NB4 (cell line): Measurements from ENCODE around the gene PIWIL4.

ENCODE experiments used
- DNase-seq: peaks from one replicate; pipeline ENCODE4 v3.0.0; 2010; ENCODE audit warnings: low read depth
- H3K4me3 ChIP-seq: one replicate; pipeline ENCODE4 v1.5.1; 2011; ENCODE audit warnings: mild to moderate bottlenecking, low read depth, low read length, moderate library complexity
- MYC ChIP-seq: IDR thresholded peaks from 2 replicates; pipeline ENCODE4 v1.6.1; 2011; ENCODE audit warnings: low read depth, low read length
- POLR2A ChIP-seq: IDR thresholded peaks from 2 replicates; pipeline ENCODE4 v1.6.1; 2011; ENCODE audit warnings: mild to moderate bottlenecking; ENCODE audit not compliant: insufficient read length; ENCODE audit errors: extremely low read depth
- TF ChIP-seq, protein P1 (sequence below): IDR thresholded peaks from one replicate; pipeline ENCODE4 v1.5.1; 2012; ENCODE audit warnings: low read depth, low read length
- TF ChIP-seq, protein P2 (sequence below): IDR thresholded peaks from 2 replicates; pipeline ENCODE4 v1.6.1; 2011; ENCODE audit warnings: low read depth, low read length

PIWIL4 gene

DNA sequence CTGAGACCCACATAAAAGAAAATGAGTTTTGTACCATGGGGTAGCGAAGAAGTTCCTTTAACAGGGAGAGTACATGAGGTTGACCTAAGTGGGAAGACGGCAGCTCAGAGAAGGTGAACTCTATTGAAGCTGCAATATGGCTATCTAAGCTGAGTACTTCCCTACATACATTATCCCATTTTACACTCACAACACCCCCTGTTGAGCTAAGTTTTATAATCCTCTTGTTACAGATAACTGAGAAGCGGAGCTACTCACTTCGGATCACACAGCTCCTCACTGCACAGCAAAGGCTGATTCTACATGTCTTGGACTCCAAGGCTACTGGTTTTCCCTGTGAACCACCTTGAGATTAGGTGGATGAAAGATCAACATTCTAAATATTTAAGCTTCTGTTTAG is 8.2 kb upstream of the PIWIL4 start:
- TF ChIP-seq POLR2A (no peak), MYC (no peak)
- TF ChIP-seq, protein P1, sequence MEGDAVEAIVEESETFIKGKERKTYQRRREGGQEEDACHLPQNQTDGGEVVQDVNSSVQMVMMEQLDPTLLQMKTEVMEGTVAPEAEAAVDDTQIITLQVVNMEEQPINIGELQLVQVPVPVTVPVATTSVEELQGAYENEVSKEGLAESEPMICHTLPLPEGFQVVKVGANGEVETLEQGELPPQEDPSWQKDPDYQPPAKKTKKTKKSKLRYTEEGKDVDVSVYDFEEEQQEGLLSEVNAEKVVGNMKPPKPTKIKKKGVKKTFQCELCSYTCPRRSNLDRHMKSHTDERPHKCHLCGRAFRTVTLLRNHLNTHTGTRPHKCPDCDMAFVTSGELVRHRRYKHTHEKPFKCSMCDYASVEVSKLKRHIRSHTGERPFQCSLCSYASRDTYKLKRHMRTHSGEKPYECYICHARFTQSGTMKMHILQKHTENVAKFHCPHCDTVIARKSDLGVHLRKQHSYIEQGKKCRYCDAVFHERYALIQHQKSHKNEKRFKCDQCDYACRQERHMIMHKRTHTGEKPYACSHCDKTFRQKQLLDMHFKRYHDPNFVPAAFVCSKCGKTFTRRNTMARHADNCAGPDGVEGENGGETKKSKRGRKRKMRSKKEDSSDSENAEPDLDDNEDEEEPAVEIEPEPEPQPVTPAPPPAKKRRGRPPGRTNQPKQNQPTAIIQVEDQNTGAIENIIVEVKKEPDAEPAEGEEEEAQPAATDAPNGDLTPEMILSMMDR: no peak
- TF ChIP-seq, protein P2, sequence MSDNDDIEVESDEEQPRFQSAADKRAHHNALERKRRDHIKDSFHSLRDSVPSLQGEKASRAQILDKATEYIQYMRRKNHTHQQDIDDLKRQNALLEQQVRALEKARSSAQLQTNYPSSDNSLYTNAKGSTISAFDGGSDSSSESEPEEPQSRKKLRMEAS: no peak
- H3K4me3 ChIP-seq: peak overlapping the region; percentile 3
- DNase-seq: peak; percentile 43

DNA sequence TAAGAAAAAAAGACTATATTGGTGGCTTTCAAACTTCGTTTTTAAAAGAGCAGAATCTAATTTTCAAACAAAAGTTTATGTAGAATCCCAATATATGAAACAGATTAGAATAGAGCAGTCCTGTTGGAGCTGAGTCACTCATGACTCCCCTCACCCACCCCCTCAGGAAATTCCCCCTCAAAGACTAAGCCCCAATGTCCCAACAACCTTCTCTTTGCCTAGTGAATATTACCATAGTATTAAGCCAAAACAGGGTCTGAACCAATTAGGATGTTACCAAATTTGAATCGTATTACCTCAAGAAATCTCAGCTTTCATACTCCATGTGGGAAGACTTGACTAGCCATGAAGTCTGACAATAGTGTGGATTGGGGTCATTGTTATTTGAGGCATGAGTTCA is 7.8 kb upstream of the PIWIL4 start:
- TF ChIP-seq MYC (no peak), POLR2A (no peak)
- TF ChIP-seq, protein P1: no peak
- TF ChIP-seq, protein P2: no peak
- H3K4me3 ChIP-seq: no peak overlapping the region
- DNase-seq: no peak

DNA sequence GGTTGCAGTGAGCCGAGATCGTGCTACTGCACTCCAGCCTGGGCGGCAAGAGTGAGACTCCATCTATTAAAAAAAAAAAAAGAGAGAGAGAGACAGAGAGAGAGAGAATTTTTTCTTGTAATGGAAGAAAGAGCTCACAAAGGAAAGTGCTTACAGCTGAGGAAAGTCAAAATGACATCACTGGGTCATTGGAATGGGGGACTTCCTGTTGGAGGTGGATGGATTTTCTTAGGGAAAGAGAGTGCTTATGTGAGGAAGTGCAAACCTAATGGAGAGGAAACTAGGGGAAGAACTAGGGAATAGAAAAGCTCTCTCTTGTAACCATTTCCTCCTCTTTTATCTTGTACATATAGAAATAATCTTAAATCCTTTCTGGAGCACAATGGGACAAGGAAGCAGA is 6.3 kb upstream of the PIWIL4 start:
- no peak for DNase-seq
- H3K4me3 ChIP-seq: no peak overlapping the region
- TF ChIP-seq MYC (no peak), POLR2A (no peak)
- TF ChIP-seq, protein P2: no peak
- TF ChIP-seq, protein P1: no peak

DNA sequence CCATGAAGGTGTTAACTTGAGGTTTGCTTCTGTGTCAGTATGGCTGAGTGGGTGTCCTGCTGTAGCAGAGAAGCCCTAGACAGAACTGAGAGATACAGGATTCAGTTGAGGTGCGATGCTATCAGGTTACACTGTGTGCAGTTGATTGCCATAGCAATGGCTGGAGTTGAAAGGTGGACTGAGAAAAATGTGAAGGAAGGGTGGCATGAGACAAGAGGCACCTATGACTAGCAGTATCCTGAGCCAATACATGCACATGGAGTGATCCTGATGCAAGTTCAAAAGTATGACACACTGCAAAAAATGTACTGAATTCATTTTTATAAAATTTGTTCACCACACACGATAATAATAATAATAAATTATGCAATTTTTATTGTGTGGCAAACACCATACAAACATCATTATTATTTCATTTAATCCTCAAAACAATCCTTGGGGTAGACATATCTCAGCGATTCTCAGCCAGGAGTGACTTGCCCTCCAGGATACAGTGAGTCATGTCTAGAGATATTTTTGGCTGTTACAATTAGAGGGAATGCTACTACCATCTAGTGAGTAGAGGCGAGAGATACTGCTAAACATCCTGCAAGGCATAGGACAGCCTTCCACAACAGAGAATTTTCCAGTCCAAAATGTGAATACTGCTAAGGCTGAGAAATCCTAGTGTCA is 3.9 kb upstream of the PIWIL4 start:
- no peak for TF ChIP-seq MYC
- TF ChIP-seq, protein P2: no peak
- TF ChIP-seq POLR2A: no peak
- TF ChIP-seq, protein P1: peak; percentile 21
- no peak overlapping the region for H3K4me3 ChIP-seq
- peak; percentile 60 for DNase-seq

DNA sequence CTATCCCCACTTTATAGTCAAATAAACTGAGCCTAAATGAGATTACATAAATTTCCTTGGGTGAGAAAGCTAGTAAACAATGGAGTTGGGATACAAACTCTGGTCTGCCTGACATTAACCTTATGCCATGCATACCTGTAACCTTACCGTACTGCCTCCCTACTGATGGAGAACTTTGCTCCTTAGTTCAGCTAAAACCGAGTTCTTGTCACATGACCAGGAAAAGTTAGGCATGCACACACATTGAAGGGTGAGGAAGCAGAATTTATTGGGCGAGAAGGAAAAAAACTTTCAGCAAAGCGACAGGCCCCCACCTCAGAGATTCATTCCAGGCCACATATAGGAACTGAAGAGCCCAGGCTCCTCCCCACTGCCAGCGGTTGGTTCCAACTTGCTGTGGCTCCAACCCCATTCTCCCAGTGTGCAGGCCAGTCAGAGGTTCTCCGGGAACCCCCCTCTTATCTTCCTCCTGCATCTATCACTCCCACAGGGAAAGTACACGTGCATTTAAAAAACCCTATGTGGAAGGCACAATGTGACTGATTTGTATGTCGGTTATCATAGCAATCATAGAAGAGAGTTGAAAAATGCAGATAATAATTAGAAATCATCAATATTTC is 3.2 kb upstream of the PIWIL4 start:
- H3K4me3 ChIP-seq: peak overlapping the region; percentile 3
- DNase-seq: peak; percentile 72
- TF ChIP-seq, protein P1: no peak
- TF ChIP-seq POLR2A (no peak), MYC (no peak)
- TF ChIP-seq, protein P2: no peak
